K562 (cell line): Measurements from ENCODE around the gene CEP95. TPM values are rescaled to one million over a fixed set of nuclear protein-coding genes. Genes with fewer than 3 reads are reported as not detected.

Experiments
- ADNP ChIP-seq: fragments of 200-800 bp; sonication (Bioruptor generic); IDR thresholded peaks from 2 replicates; pipeline ENCODE4 v1.6.1; 2016; ENCODE audit warnings: missing genetic modification characterization, missing compliant biosample characterization
- CCAR2 ChIP-seq: fragments of 200-400 bp; formaldehyde crosslinking; IDR thresholded peaks from 2 replicates; pipeline ENCODE4 v1.6.1; 2017; ENCODE audit warnings: mild to moderate bottlenecking, low read depth, low read length
- GABPB1 ChIP-seq: sonication (generic); formaldehyde crosslinking; IDR thresholded peaks from 2 replicates; pipeline ENCODE4 v1.8.0; 2022; ENCODE audit warnings: mild to moderate bottlenecking, missing genetic modification reagents
- NR4A1 ChIP-seq, 2 experiments: fragments of 250-450 bp in 1 of 2; fragments of 450-650 bp in 1 of 2; sonication (Bioruptor Pico) in 1 of 2; IDR thresholded peaks; 2 replicates each; pipeline versions ENCODE4 v1.4.0 to v1.6.1; 2016 to 2020; ENCODE audit warnings: mild to moderate bottlenecking in 2 of 2, missing compliant biosample characterization in 1 of 2, missing genetic modification characterization in 1 of 2, moderate library complexity in 1 of 2
- PRPF4 ChIP-seq: fragments of 200-400 bp; formaldehyde crosslinking; IDR thresholded peaks from one replicate; pipeline ENCODE4 v1.6.1; 2017; ENCODE audit warnings: low read length, low read depth, mild to moderate bottlenecking; ENCODE audit not compliant: insufficient read depth, poor library complexity, severe bottlenecking
- PYGO2 ChIP-seq: fragments of 450-650 bp; IDR thresholded peaks from 2 replicates; pipeline ENCODE4 v1.6.1; 2016; ENCODE audit warnings: mild to moderate bottlenecking, missing genetic modification characterization, moderate library complexity, missing compliant biosample characterization
- RHOXF2B ChIP-seq: fragments of 250-450 bp; sonication (Bioruptor Pico); conservative IDR thresholded peaks from 2 replicates; pipeline ENCODE4 v1.5.1; 2021
- SMARCC2 ChIP-seq: fragments of 450-650 bp; IDR thresholded peaks from 2 replicates; pipeline ENCODE4 v1.6.1; 2017; ENCODE audit warnings: antibody characterized with exemption, moderate library complexity, mild to moderate bottlenecking, low read depth
- TCFL5 ChIP-seq: fragments of 250-450 bp; sonication (Bioruptor Pico); conservative IDR thresholded peaks from 2 replicates; pipeline ENCODE4 v1.6.1; 2021; ENCODE audit warnings: mild to moderate bottlenecking, moderate library complexity, matching md5 sums
- TEAD2 ChIP-seq: fragments of 450-650 bp; IDR thresholded peaks from 2 replicates; pipeline ENCODE4 v1.6.1; 2016; ENCODE audit warnings: missing genetic modification characterization, control low read depth, missing compliant biosample characterization
- ZFP1 ChIP-seq: fragments of 450-650 bp; formaldehyde crosslinking; IDR thresholded peaks from 2 replicates; pipeline ENCODE4 v1.4.0; 2020; ENCODE audit warnings: mild to moderate bottlenecking, mixed read lengths
- ZNF133 ChIP-seq: fragments of 250-450 bp; sonication (Bioruptor Pico); IDR thresholded peaks from 2 replicates; pipeline ENCODE4 v1.4.0; 2020; ENCODE audit warnings: mild to moderate bottlenecking
- ZNF143 ChIP-seq: sonication (generic); formaldehyde crosslinking; IDR thresholded peaks from 2 replicates; pipeline ENCODE4 v1.9.0; 2022; ENCODE audit warnings: mild to moderate bottlenecking, missing genetic modification reagents
- ZNF165 ChIP-seq: fragments of 250-450 bp; sonication (Bioruptor Pico); IDR thresholded peaks from 2 replicates; pipeline ENCODE4 v1.4.0; 2020; ENCODE audit warnings: borderline replicate concordance
- ZNF224 ChIP-seq: sonication (generic); formaldehyde crosslinking; IDR thresholded peaks from 2 replicates; pipeline ENCODE4 v1.8.0; 2022; ENCODE audit warnings: mild to moderate bottlenecking, missing genetic modification reagents
- ZNF76 ChIP-seq: fragments of 250-450 bp; sonication (Bioruptor Pico); IDR thresholded peaks from 2 replicates; pipeline ENCODE4 v1.4.0; 2020; ENCODE audit warnings: mild to moderate bottlenecking, moderate library complexity, borderline replicate concordance
- polyA plus RNA-seq, 8 experiments: library from polyadenylated mRNA; depleted of rRNA in 4 of 8; stranded (reverse) in 5 of 8; unstranded in 3 of 8; fragments of >200 nt; fragmentation: Nextera tagmentation in 2 of 8; fragmentation: Illumina TruSeq in 1 of 8; extraction: Ambion mirVana in 2 of 8; extraction: Trizol in 1 of 8; gene quantifications; 2 replicates each; pipeline versions ENCODE4 v1.2.1 to v1.2.3, GENCODE V29; 2011 to 2014; ENCODE audit warnings: inconsistent platforms in 1 of 8, missing spikeins in 1 of 8
- total RNA-seq, 7 experiments: library from RNA; depleted of rRNA in 6 of 7; stranded (reverse); fragments of >200 nt in 6 of 7; fragmentation: Illumina TruSeq in 2 of 7; extraction: Trizol in 2 of 7; gene quantifications; 2 replicates each; pipeline versions ENCODE4 v1.2.1 to v1.2.3, GENCODE V29; 2011 to 2021; ENCODE audit warnings: low replicate concordance in 1 of 7
- TF ChIP-seq, protein P1 (sequence below): fragments of 450-650 bp; formaldehyde crosslinking; IDR thresholded peaks from 2 replicates; pipeline ENCODE4 v1.4.0; 2020; ENCODE audit warnings: mild to moderate bottlenecking, moderate library complexity
- TF ChIP-seq, protein P2 (sequence below): fragments of 450-650 bp; IDR thresholded peaks from 2 replicates; pipeline ENCODE4 v1.6.1; 2018; ENCODE audit not compliant: partially characterized antibody
- TF ChIP-seq, protein P3 (sequence below): sonication (generic); formaldehyde crosslinking; IDR thresholded peaks from 2 replicates; pipeline ENCODE4 v1.8.1; 2023; ENCODE audit warnings: mild to moderate bottlenecking, missing genetic modification reagents
- TF ChIP-seq, protein P4 (sequence below): sonication (generic); formaldehyde crosslinking; IDR thresholded peaks from 2 replicates; pipeline ENCODE4 v1.8.0; 2022; ENCODE audit warnings: mild to moderate bottlenecking, missing genetic modification reagents

Gene CEP95
- total and polyA plus RNA-seq, 9 of the 15 experiments (the other 6 are each of a cell fraction or from before 2014, with no cell fraction given), result 26.7 to 80.7 (median 56.9) TPM

DNA sequence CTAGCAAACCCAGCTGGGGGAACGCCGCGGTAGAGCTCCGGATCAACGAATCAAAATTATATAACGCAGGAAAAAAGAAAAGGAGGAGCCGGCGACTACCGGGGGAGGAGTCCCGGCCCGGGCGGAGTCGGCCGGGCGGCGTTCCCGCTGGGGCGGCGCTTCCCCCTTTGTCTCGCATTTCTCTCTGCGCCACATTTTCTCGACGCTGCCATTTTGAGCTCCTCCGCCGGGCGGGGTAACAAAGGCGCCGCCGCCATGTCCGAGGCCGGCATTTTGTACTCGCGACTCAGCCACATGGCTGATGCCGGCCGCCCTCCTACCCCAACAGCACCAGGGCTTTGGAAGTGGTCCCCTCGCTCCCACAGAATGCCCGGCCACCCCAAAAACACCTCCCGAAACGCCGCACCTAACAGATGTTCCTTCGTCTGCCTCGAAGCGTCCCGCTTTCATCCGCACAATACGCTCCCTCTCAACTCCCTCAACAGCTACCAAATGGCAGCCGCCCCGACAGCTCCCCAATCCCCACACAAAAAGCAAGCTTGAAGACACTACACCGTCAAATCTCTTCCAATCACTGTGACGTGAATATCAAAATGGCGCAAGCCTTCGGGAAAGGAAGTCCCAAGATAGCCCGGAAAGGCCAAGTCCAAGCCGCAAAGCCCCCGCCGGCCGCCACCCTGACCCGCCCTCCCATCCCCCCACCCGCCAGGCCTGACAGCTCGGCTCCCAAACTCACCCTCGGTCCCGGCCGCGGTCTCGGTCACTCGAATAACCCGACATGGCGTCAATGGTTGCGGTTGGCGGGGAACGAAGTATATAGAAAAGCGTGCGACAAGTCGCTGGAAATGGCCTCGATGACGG lies 1.2 kb upstream of the CEP95 start (continued):
- TF ChIP-seq, protein P1, sequence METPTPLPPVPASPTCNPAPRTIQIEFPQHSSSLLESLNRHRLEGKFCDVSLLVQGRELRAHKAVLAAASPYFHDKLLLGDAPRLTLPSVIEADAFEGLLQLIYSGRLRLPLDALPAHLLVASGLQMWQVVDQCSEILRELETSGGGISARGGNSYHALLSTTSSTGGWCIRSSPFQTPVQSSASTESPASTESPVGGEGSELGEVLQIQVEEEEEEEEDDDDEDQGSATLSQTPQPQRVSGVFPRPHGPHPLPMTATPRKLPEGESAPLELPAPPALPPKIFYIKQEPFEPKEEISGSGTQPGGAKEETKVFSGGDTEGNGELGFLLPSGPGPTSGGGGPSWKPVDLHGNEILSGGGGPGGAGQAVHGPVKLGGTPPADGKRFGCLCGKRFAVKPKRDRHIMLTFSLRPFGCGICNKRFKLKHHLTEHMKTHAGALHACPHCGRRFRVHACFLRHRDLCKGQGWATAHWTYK (CRISPR knock-in tag), result peak; percentile 81; the same call in 1 of the 2 replicates
- TF ChIP-seq, protein P2, sequence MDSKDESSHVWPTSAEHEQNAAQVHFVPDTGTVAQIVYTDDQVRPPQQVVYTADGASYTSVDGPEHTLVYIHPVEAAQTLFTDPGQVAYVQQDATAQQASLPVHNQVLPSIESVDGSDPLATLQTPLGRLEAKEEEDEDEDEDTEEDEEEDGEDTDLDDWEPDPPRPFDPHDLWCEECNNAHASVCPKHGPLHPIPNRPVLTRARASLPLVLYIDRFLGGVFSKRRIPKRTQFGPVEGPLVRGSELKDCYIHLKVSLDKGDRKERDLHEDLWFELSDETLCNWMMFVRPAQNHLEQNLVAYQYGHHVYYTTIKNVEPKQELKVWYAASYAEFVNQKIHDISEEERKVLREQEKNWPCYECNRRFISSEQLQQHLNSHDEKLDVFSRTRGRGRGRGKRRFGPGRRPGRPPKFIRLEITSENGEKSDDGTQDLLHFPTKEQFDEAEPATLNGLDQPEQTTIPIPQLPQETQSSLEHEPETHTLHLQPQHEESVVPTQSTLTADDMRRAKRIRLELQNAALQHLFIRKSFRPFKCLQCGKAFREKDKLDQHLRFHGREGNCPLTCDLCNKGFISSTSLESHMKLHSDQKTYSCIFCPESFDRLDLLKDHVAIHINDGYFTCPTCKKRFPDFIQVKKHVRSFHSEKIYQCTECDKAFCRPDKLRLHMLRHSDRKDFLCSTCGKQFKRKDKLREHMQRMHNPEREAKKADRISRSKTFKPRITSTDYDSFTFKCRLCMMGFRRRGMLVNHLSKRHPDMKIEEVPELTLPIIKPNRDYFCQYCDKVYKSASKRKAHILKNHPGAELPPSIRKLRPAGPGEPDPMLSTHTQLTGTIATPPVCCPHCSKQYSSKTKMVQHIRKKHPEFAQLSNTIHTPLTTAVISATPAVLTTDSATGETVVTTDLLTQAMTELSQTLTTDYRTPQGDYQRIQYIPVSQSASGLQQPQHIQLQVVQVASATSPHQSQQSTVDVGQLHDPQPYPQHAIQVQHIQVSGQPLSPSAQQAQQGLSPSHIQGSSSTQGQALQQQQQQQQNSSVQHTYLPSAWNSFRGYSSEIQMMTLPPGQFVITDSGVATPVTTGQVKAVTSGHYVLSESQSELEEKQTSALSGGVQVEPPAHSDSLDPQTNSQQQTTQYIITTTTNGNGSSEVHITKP, result no peak
- no peak for TF ChIP-seq RHOXF2B (CRISPR knock-in tag)
- no peak for TF ChIP-seq CCAR2
- TF ChIP-seq, protein P3, sequence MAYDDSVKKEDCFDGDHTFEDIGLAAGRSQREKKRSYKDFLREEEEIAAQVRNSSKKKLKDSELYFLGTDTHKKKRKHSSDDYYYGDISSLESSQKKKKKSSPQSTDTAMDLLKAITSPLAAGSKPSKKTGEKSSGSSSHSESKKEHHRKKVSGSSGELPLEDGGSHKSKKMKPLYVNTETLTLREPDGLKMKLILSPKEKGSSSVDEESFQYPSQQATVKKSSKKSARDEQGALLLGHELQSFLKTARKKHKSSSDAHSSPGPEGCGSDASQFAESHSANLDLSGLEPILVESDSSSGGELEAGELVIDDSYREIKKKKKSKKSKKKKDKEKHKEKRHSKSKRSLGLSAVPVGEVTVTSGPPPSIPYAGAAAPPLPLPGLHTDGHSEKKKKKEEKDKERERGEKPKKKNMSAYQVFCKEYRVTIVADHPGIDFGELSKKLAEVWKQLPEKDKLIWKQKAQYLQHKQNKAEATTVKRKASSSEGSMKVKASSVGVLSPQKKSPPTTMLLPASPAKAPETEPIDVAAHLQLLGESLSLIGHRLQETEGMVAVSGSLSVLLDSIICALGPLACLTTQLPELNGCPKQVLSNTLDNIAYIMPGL (CRISPR knock-in tag), result no peak
- no peak for TF ChIP-seq ZFP1 (CRISPR knock-in tag)
- no peak for TF ChIP-seq SMARCC2
- TF ChIP-seq, protein P4, sequence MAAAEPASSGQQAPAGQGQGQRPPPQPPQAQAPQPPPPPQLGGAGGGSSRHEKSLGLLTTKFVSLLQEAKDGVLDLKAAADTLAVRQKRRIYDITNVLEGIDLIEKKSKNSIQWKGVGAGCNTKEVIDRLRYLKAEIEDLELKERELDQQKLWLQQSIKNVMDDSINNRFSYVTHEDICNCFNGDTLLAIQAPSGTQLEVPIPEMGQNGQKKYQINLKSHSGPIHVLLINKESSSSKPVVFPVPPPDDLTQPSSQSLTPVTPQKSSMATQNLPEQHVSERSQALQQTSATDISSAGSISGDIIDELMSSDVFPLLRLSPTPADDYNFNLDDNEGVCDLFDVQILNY (CRISPR knock-in tag), result 0 out of 2 replicates have a peak, but pooled peaks have one; percentile 8
- TF ChIP-seq TCFL5 (CRISPR knock-in tag), result no peak
- no peak for TF ChIP-seq ZNF76
- no peak for TF ChIP-seq ADNP
- no peak for TF ChIP-seq ZNF133 (CRISPR knock-in tag)
- no peak for TF ChIP-seq NR4A1 (CRISPR knock-in tag; IDR thresholded peaks at IDR 0.05)
- no peak for TF ChIP-seq NR4A1 (tag; IDR thresholded peaks at IDR 0.05)
- TF ChIP-seq GABPB1, result no peak; the same call in 1 of the 2 replicates
- no peak for TF ChIP-seq PYGO2
- peak; percentile 93 for TF ChIP-seq PRPF4
- TF ChIP-seq ZNF143 (CRISPR knock-in tag), result no peak; the same call in 1 of the 2 replicates
- no peak for TF ChIP-seq ZNF165 (CRISPR knock-in tag)
- TF ChIP-seq TEAD2 (tag), result no peak
- no peak for TF ChIP-seq ZNF224 (CRISPR knock-in tag)
